Astrocyte of the cerebellum (primary cell): ENCODE data around the gene PDE11A.
A peak's percentile ranks its signal among the peaks of the same experiment; 100 is the strongest.

Experiments
- DNase-seq: peaks from one replicate; pipeline ENCODE4 v3.0.0-alpha.2; 2011; ENCODE audit warnings: low read depth
- H3K4me3 ChIP-seq: 2 replicates; pipeline ENCODE4 v1.5.1; 2011; ENCODE audit warnings: mild to moderate bottlenecking, low read depth, low read length, moderate library complexity
- in situ Hi-C: cut with HindIII; loops from 2 replicates; pipeline ENCODE4 v1.10.0; 2017; ENCODE audit warnings: low sequenced_read_pairs
- TF ChIP-seq, protein P1 (sequence below): IDR thresholded peaks from 2 replicates; pipeline ENCODE4 v1.5.1; 2012; ENCODE audit warnings: low read length, low read depth, moderate library complexity, mild to moderate bottlenecking; ENCODE audit errors: missing control alignments

The PDE11A gene

DNA sequence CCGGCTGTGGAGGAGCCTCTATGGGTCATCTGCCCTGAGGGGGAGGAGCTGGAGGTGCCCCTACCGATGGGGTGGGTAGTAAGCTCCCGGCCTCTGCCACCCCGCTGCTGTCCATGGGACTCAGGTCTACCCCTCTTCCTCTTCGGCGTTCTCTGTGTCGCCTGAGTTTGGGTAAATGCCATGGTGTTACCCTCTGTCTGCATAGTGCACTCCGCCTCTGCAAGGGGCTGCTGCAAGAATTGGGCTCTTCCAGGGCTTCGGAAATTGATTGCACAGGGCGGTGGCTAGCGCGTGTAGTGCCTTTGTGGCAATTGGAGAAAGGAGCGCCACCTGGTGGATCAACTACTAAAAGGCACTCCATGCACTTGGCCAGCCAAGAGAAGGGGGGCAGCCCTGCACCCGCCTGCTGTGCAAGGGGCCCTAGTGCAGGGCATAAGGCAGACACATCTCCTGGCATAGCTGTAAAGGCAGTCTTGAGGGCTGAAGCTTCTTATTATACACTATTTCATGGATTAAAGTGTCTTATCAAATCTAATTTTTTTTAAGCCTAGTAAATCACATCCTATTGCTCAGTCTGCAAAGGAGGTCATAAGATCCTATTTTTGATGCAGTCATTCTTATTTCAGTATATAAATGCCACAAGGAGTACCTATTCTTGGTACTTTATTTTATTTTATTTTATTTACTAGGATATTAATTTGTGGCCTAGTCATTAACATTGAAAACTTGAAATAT, 308.9 kb downstream of the PDE11A start:
- H3K4me3 ChIP-seq = no peak overlapping the region
- in situ Hi-C loops = loop anchor here (25.0 kb wide), 1 partner anchor 601 kb away; no protein-coding TSS in a partner anchor
- TF ChIP-seq, protein P1, sequence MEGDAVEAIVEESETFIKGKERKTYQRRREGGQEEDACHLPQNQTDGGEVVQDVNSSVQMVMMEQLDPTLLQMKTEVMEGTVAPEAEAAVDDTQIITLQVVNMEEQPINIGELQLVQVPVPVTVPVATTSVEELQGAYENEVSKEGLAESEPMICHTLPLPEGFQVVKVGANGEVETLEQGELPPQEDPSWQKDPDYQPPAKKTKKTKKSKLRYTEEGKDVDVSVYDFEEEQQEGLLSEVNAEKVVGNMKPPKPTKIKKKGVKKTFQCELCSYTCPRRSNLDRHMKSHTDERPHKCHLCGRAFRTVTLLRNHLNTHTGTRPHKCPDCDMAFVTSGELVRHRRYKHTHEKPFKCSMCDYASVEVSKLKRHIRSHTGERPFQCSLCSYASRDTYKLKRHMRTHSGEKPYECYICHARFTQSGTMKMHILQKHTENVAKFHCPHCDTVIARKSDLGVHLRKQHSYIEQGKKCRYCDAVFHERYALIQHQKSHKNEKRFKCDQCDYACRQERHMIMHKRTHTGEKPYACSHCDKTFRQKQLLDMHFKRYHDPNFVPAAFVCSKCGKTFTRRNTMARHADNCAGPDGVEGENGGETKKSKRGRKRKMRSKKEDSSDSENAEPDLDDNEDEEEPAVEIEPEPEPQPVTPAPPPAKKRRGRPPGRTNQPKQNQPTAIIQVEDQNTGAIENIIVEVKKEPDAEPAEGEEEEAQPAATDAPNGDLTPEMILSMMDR = peak; percentile 81

DNA sequence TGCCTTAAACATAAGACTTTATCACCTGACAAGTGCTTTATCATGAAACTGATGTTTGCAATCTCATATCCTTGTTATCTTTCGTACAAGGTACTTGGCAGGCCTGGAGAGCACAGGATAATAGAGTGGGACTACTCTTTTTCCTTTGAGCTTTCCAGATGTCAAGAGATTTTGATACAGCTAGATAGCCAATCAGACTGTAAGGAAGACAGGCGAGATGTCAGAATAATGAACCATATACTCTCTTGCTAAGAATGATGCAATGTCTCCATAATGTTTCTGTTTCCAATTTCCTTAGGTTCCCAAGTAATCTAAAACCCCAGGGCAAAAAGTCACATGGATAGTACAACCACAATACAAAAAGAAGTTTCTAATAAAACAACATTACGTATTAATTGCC, 313.1 kb downstream of the PDE11A start:
- DNase-seq = no peak
- in situ Hi-C loops = loop anchor here (25.0 kb wide), 1 partner anchor 597 kb away; no protein-coding TSS in a partner anchor
- H3K4me3 ChIP-seq = no peak overlapping the region
- TF ChIP-seq, protein P1 = no peak

More for the DNA sequence above, 308.9 kb downstream of the PDE11A start:
- peak; percentile 44 for DNase-seq

DNA sequence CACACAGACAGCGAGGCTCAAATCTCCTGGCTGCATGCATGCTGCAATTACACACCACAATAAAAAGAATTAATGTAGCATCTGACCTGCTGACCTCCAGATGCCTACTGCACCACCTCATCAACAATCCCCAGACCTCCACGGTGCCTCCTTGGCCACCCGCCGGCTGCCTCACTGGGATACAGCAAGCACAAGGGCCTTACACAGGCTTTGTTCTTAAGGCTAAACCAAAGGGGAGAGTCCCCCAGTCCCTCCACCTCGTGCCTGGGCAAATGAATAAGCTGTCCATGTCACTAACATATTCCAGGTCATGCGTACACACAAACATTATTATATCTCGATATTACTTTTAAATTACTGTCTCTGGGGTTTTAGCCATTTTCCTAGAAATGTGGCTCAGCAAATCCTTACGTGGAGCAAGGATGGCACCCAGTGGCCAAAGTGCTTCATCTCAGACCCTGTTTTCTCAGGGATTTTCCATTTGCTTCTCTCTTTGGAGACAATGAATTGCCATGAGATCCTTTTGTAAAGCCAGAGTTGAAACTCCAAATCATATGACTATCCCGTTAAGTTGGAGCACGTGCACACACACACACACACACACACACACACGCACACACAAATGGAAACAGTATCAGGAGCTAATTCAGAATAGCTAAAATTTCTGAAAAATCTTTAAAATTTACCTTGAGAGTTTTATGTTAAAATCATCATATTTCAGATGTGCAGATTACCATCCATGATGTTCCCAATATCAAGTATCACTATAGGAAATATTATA, 313.8 kb downstream of the PDE11A start:
- no peak overlapping the region for H3K4me3 ChIP-seq
- in situ Hi-C loops = loop anchor here (25.0 kb wide), 1 partner anchor 596 kb away; no protein-coding TSS in a partner anchor
- TF ChIP-seq, protein P1 = peak; percentile 67
- peak; percentile 29 for DNase-seq

DNA sequence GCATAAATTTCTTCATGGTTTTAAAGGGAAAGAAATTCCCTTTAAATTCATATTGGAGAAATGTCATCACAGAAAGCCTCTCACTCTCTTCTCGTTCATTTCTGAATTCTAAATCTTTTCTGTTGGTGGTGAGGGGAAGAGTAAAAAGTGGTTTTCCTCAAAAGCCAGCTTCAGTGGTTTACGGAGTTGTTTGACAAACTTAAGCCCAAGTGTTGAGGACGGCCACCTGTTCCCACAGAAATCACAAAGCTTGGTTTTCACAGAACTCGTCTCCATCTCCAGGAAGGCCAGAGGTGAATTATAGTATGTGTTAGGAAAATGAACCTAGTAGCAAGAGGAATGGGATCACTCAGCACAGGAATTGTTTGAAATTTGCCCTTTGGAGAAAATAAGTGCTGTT, 316.2 kb downstream of the PDE11A start:
- TF ChIP-seq, protein P1 = no peak
- no peak overlapping the region for H3K4me3 ChIP-seq
- in situ Hi-C loops = loop anchor here (25.0 kb wide), 1 partner anchor 594 kb away; no protein-coding TSS in a partner anchor
- no peak for DNase-seq

DNA sequence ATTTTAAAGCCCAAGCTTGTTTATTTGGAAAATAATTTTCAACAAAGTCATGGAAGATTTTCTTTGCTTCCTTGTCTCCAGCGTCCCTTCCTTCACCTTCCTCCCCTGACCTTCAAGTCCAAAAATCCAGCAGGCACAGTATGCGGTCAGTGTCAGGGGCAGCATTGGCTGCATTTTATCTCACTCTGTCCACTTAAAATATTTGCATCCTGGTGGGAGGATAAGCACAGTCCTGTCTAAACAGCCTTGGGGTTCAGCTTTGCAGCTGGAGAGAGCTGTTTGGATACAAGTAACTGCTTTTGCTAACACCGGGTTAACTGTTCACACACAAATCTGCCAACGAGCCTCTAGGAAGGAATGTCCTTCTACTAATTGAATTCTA, 318.1 kb downstream of the PDE11A start:
- H3K4me3 ChIP-seq = no peak overlapping the region
- DNase-seq = no peak
- TF ChIP-seq, protein P1 = no peak
- in situ Hi-C loops = loop anchor here (25.0 kb wide), 1 partner anchor 592 kb away; no protein-coding TSS in a partner anchor

DNA sequence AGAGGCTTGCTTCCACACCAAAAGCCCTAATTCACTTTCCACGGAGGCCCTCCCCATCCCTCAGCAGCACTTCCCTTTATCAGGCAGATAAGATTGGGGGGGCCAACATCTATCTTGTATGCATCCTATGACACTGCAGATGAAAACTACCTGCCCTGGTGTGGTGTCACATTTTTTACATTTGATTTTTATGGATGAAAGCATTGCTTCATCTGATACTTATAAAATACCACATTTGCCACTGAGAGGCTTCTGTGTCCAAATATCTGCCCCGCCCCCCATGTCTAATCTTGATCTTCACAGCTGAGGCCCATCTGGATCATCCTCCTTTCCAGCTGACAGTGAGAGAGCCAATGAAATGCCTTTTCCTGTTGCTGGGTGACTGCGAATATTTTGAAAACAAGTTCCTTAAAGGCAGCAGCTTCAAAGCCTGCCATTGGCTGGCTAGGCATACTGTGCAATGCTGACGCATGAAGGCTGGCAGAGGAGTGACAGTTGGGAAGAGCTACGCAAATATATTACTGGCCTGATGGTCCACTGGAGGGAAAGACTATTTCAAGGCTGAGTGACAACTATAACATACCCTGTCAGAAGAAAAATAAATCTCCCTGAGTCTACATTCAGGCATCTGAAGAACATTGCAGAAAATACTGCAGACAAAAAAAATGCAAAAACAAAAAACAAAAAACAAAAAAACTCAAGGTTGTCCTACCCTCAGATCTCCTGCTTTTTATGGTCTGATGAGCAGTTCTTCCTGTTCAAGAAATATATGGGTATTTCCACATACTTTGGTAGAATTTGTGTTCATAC, 318.7 kb downstream of the PDE11A start:
- peak; percentile 59 for DNase-seq
- H3K4me3 ChIP-seq = no peak overlapping the region
- in situ Hi-C loops = loop anchor here (25.0 kb wide), 1 partner anchor 592 kb away; no protein-coding TSS in a partner anchor
- TF ChIP-seq, protein P1 = no peak
